GM23338 (cell line): ENCODE measurements around the gene SPTB. TPM values are rescaled to one million over a fixed set of nuclear protein-coding genes. Genes with fewer than 3 reads are reported as not detected.

Experiments
- ATAC-seq: fragments of 200-7000 bp; cut with Tn5 transposase; 3 replicates; pipeline ENCODE4 v1.9.1; 2020
- DNase-seq: peaks from one replicate; pipeline ENCODE4 v3.0.0-alpha.2; 2015; ENCODE audit warnings: low spot score
- H2AFZ ChIP-seq: fragments of 200-600 bp; sonication (generic); 2 replicates; pipeline ENCODE4 v1.8.0; 2016; ENCODE audit warnings: antibody characterized with exemption, mild to moderate bottlenecking, moderate library complexity
- H3F3A ChIP-seq: fragments of 200-600 bp; sonication (generic); replicated peaks from 2 replicates; pipeline ENCODE4 v1.8.0; 2017; ENCODE audit warnings: antibody characterized with exemption, mixed run types, low read depth
- H3K27ac ChIP-seq: fragments of 200-600 bp; sonication (generic); 2 replicates; pipeline ENCODE4 v1.6.1; 2016; ENCODE audit warnings: low read depth
- H3K27me3 ChIP-seq: fragments of 200-600 bp; sonication (generic); 2 replicates; pipeline ENCODE4 v1.8.0; 2016; ENCODE audit warnings: mild to moderate bottlenecking, mixed run types, moderate library complexity; ENCODE audit not compliant: insufficient read depth
- H3K36me3 ChIP-seq: fragments of 200-600 bp; sonication (generic); 2 replicates; pipeline ENCODE4 v1.8.0; 2016; ENCODE audit warnings: mild to moderate bottlenecking; ENCODE audit not compliant: insufficient read depth
- H3K4me1 ChIP-seq: fragments of 200-600 bp; sonication (generic); 2 replicates; pipeline ENCODE4 v1.8.0; 2016; ENCODE audit warnings: mild to moderate bottlenecking, moderate library complexity; ENCODE audit not compliant: insufficient read depth
- H3K4me2 ChIP-seq: fragments of 200-600 bp; sonication (generic); 2 replicates; pipeline ENCODE4 v1.7.1; 2017; ENCODE audit warnings: mixed run types
- H3K4me3 ChIP-seq: fragments of 200-600 bp; sonication (generic); 2 replicates; pipeline ENCODE4 v1.6.1; 2016; ENCODE audit warnings: mixed run types
- H3K79me2 ChIP-seq: fragments of 200-600 bp; sonication (generic); replicated peaks from 2 replicates; pipeline ENCODE4 v1.8.0; 2017; ENCODE audit warnings: mild to moderate bottlenecking; ENCODE audit not compliant: insufficient read depth
- H3K9me2 ChIP-seq: fragments of 200-600 bp; sonication (generic); 2 replicates; pipeline ENCODE4 v1.8.0; 2017; ENCODE audit not compliant: insufficient read depth
- H4K20me1 ChIP-seq: fragments of 200-600 bp; sonication (generic); replicated peaks from 2 replicates; pipeline ENCODE4 v1.8.0; 2017; ENCODE audit warnings: mild to moderate bottlenecking; ENCODE audit not compliant: insufficient read depth
- H3K27ac Mint-ChIP-seq: 2 replicates; pipeline ENCODE4 v1.8.0; 2020; ENCODE audit warnings: inconsistent platforms, mild to moderate bottlenecking, moderate library complexity, mixed read lengths
- H3K27me3 Mint-ChIP-seq: 3 replicates; pipeline ENCODE4 v1.8.0; 2022; ENCODE audit warnings: low read depth, mild to moderate bottlenecking, moderate library complexity, mixed read lengths, inconsistent platforms; ENCODE audit not compliant: insufficient read depth, poor library complexity
- H3K36me3 Mint-ChIP-seq: 3 replicates; pipeline ENCODE4 v1.8.0; 2021; ENCODE audit warnings: low read depth, mild to moderate bottlenecking, inconsistent platforms, moderate library complexity, mixed read lengths
- H3K4me1 Mint-ChIP-seq: 3 replicates; pipeline ENCODE4 v1.8.0; 2020; ENCODE audit warnings: mild to moderate bottlenecking, inconsistent platforms, mixed read lengths
- H3K4me3 Mint-ChIP-seq: 3 replicates; pipeline ENCODE4 v1.8.0; 2021; ENCODE audit warnings: moderate library complexity, mild to moderate bottlenecking, inconsistent platforms, mixed read lengths
- H3K9me3 Mint-ChIP-seq: 3 replicates; pipeline ENCODE4 v1.8.0; 2020; ENCODE audit warnings: moderate library complexity, mild to moderate bottlenecking, inconsistent platforms, mixed read lengths
- JUNB ChIP-seq: IDR thresholded peaks from one replicate; pipeline ENCODE4 v1.6.1; 2016; ENCODE audit warnings: antibody characterized with exemption; ENCODE audit not compliant: unreplicated experiment
- POLR2AphosphoS5 ChIP-seq: IDR thresholded peaks from 2 replicates; pipeline ENCODE4 v1.6.1; 2016; ENCODE audit warnings: antibody characterized with exemption, low read depth
- STAT1 ChIP-seq: IDR thresholded peaks from one replicate; pipeline ENCODE4 v1.6.1; 2016; ENCODE audit warnings: antibody characterized with exemption; ENCODE audit not compliant: unreplicated experiment
- ZNF331 ChIP-seq: fragments of 250-450 bp; sonication (Bioruptor Pico); IDR thresholded peaks from 2 replicates; pipeline ENCODE4 v1.5.0; 2020; ENCODE audit warnings: low read depth, mild to moderate bottlenecking, moderate library complexity
- ZNF462 ChIP-seq: fragments of 250-450 bp; sonication (Bioruptor Pico); IDR thresholded peaks from 2 replicates; pipeline ENCODE4 v1.5.0; 2020; ENCODE audit warnings: mild to moderate bottlenecking, moderate library complexity
- polyA plus RNA-seq: library from polyadenylated mRNA; unstranded; fragments of >200 nt; fragmentation: Nextera tagmentation; extraction: Ambion mirVana; gene quantifications from 2 replicates; pipeline ENCODE4 v1.2.1, GENCODE V29; 2016
- total RNA-seq: library from RNA; depleted of rRNA; stranded (reverse); fragments of >200 nt; shearing (Covaris generic); gene quantifications from 2 replicates; pipeline ENCODE4 v1.2.3, GENCODE V29; 2014
- TF ChIP-seq, protein P1 (sequence below), 2 experiments: fragments of 200-600 bp in 1 of 2; sonication (generic) in 1 of 2; conservative IDR thresholded peaks; 2 replicates each; pipeline versions ENCODE4 v1.5.1 to v1.6.1; 2016 to 2017; ENCODE audit warnings: antibody characterized with exemption in 2 of 2, low read depth in 2 of 2, mild to moderate bottlenecking in 2 of 2, moderate library complexity in 1 of 2
- TF ChIP-seq, protein P2 (sequence below): IDR thresholded peaks from one replicate; pipeline ENCODE4 v1.6.1; 2018; ENCODE audit warnings: antibody characterized with exemption; ENCODE audit not compliant: unreplicated experiment

SPTB gene
- total and polyA plus RNA-seq, 2 experiments from 2014 or later, result 1.1 to 1.9 TPM

DNA sequence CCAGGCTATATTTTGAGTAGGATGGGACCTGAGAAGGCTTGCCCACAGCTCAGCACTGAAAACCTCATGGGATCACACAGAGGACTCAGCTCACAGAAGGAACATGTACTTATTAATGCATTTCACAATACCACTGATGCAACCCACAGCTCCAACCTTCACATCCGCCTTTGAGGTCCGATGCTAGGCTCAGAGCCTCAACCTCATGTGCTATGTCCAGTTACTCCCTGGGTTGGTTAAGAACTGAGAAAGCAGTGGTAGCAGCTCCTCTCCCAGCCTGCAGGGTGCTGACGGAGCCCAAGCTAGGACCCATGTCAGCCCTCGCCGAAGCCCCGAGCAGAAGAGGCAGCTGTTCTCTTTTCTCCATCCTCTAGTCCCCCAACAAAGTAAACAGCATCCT, 52.9 kb downstream of the SPTB start:
- TF ChIP-seq, protein P1, sequence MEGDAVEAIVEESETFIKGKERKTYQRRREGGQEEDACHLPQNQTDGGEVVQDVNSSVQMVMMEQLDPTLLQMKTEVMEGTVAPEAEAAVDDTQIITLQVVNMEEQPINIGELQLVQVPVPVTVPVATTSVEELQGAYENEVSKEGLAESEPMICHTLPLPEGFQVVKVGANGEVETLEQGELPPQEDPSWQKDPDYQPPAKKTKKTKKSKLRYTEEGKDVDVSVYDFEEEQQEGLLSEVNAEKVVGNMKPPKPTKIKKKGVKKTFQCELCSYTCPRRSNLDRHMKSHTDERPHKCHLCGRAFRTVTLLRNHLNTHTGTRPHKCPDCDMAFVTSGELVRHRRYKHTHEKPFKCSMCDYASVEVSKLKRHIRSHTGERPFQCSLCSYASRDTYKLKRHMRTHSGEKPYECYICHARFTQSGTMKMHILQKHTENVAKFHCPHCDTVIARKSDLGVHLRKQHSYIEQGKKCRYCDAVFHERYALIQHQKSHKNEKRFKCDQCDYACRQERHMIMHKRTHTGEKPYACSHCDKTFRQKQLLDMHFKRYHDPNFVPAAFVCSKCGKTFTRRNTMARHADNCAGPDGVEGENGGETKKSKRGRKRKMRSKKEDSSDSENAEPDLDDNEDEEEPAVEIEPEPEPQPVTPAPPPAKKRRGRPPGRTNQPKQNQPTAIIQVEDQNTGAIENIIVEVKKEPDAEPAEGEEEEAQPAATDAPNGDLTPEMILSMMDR (conservative IDR thresholded peaks at IDR 0.05; ENCODE audit: low read depth in 2 of 2), result 0 out of 4 replicates have a peak, but pooled peaks of 1 of the 2 experiments have one; percentile 6
- TF ChIP-seq POLR2AphosphoS5, result no peak
- Mint-ChIP-seq H3K4me3 (no peak overlapping the region), H3K36me3 (no peaks in the 10 kb centered on the region), H3K4me1 (peaks cover 14% of the 10 kb centered on the region; the same call in 2 of the 3 replicates), H3K9me3 (no peaks in the 10 kb centered on the region), H3K27me3 (peaks cover 2% of the 10 kb centered on the region), H3K27ac (no peak overlapping the region)
- H3K27me3 ChIP-seq, result no peaks in the 10 kb centered on the region
- ATAC-seq (peak; percentile 10; the same call in 1 of the 3 replicates), DNase-seq (no peak)
- no peak overlapping the region for H3K4me2 ChIP-seq
- H3K36me3 ChIP-seq, result no peaks in the 10 kb centered on the region
- H3F3A ChIP-seq, result 0 out of 2 replicates have a peak, but pooled peaks cover 4% of the 10 kb centered on the region
- H4K20me1 ChIP-seq, result no peaks in the 10 kb centered on the region
- no peaks in the 10 kb centered on the region for H3K79me2 ChIP-seq
- no peaks in the 10 kb centered on the region for H3K9me2 ChIP-seq
- peaks cover 3% of the 10 kb centered on the region; the same call in 1 of the 2 replicates for H3K4me1 ChIP-seq
- no peak overlapping the region for H3K27ac ChIP-seq
- no peak overlapping the region for H2AFZ ChIP-seq
- no peak overlapping the region for H3K4me3 ChIP-seq

- no peaks in the 10 kb centered on the region for H3K79me2 ChIP-seq
- H3K27me3 ChIP-seq, result no peaks in the 10 kb centered on the region
- H3F3A ChIP-seq, result 0 out of 2 replicates have a peak, but pooled peaks cover 4% of the 10 kb centered on the region
- H3K4me3 ChIP-seq, result no peak overlapping the region
- no peaks in the 10 kb centered on the region for H3K36me3 Mint-ChIP-seq
- no peaks in the 10 kb centered on the region for H4K20me1 ChIP-seq
- peaks cover 19% of the 10 kb centered on the region for H3K4me1 Mint-ChIP-seq
- no peak overlapping the region for H3K4me2 ChIP-seq
- H2AFZ ChIP-seq, result no peak overlapping the region
- H3K27ac Mint-ChIP-seq, result no peak overlapping the region
- H3K4me3 Mint-ChIP-seq, result no peak overlapping the region
- no peaks in the 10 kb centered on the region for H3K36me3 ChIP-seq
- H3K27me3 Mint-ChIP-seq, result peaks cover 2% of the 10 kb centered on the region
- no peak for ATAC-seq
- H3K4me1 ChIP-seq, result peaks cover 3% of the 10 kb centered on the region; the same call in 1 of the 2 replicates
- no peak for DNase-seq
- H3K9me3 Mint-ChIP-seq, result no peaks in the 10 kb centered on the region
- H3K27ac ChIP-seq, result no peak overlapping the region
- H3K9me2 ChIP-seq, result 0 out of 2 replicates have a peak, but pooled peaks cover under 1% of the 10 kb centered on the region
- TF ChIP-seq JUNB, result no peak
- TF ChIP-seq ZNF462 (CRISPR knock-in tag), result no peak
- TF ChIP-seq STAT1, result no peak
- TF ChIP-seq, protein P2, sequence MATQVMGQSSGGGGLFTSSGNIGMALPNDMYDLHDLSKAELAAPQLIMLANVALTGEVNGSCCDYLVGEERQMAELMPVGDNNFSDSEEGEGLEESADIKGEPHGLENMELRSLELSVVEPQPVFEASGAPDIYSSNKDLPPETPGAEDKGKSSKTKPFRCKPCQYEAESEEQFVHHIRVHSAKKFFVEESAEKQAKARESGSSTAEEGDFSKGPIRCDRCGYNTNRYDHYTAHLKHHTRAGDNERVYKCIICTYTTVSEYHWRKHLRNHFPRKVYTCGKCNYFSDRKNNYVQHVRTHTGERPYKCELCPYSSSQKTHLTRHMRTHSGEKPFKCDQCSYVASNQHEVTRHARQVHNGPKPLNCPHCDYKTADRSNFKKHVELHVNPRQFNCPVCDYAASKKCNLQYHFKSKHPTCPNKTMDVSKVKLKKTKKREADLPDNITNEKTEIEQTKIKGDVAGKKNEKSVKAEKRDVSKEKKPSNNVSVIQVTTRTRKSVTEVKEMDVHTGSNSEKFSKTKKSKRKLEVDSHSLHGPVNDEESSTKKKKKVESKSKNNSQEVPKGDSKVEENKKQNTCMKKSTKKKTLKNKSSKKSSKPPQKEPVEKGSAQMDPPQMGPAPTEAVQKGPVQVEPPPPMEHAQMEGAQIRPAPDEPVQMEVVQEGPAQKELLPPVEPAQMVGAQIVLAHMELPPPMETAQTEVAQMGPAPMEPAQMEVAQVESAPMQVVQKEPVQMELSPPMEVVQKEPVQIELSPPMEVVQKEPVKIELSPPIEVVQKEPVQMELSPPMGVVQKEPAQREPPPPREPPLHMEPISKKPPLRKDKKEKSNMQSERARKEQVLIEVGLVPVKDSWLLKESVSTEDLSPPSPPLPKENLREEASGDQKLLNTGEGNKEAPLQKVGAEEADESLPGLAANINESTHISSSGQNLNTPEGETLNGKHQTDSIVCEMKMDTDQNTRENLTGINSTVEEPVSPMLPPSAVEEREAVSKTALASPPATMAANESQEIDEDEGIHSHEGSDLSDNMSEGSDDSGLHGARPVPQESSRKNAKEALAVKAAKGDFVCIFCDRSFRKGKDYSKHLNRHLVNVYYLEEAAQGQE, result no peak
- no peak for TF ChIP-seq ZNF331 (CRISPR knock-in tag)
- TF ChIP-seq, protein P1 (conservative IDR thresholded peaks at IDR 0.05; ENCODE audit: low read depth in 2 of 2), result no peak
Observed at GRCh38 chr14:64826333-64826732, 53.4 kb downstream of the SPTB start.
